IMR-90 (cell line): ENCODE measurements around the gene GPR107. TPM values are rescaled to one million over a fixed set of nuclear protein-coding genes. Genes with fewer than 3 reads are reported as not detected.

ENCODE experiments used
- ATAC-seq: fragments of 200-7000 bp; cut with Tn5 transposase; 2 replicates; pipeline ENCODE4 v1.9.1; 2020; ENCODE audit warnings: low read depth, mild to moderate bottlenecking, moderate library complexity
- BruUV-seq: library from RNA; stranded (reverse); fragments of 400-500 nt; replicated peaks from 2 replicates; lab custom pipeline; 2021; lab: Mats Ljungman, UMichigan
- CTCF ChIA-PET: fragments of 300-600 bp; formaldehyde crosslinking; extraction: SDS; loops from one replicate; lab custom pipeline; 2021; ENCODE audit warnings: antibody characterized with exemption; lab: Yijun Ruan, JAX
- POLR2A ChIA-PET: fragments of 300-600 bp; sonication (Branson Sonifier 250); formaldehyde crosslinking; loops from one replicate; lab custom pipeline; 2022; ENCODE audit warnings: antibody characterized with exemption; ENCODE audit not compliant: unreplicated experiment; lab: Charles Lee
- DNase-seq: peaks from one replicate; pipeline ENCODE4 v3.0.0; 2013
- H2AFZ ChIP-seq: replicated peaks from 2 replicates; pipeline ENCODE3; 2013; ENCODE audit warnings: low read length, mild to moderate bottlenecking; ENCODE audit not compliant: poor library complexity
- H2AK5ac ChIP-seq: 2 replicates; pipeline ENCODE4 v1.6.1; 2013; ENCODE audit warnings: low read depth, low read length, inconsistent platforms
- H2AK9ac ChIP-seq: replicated peaks from 2 replicates; pipeline ENCODE3; 2013; ENCODE audit warnings: mild to moderate bottlenecking, low read depth, low read length, moderate library complexity; ENCODE audit not compliant: poor library complexity
- H2BK120ac ChIP-seq: 2 replicates; pipeline ENCODE4 v1.6.1; 2013; ENCODE audit warnings: low read depth, low read length, inconsistent platforms
- H2BK15ac ChIP-seq: 3 replicates; pipeline ENCODE4 v1.6.1; 2013; ENCODE audit warnings: low read depth, low read length, inconsistent platforms
- H2BK20ac ChIP-seq: 2 replicates; pipeline ENCODE4 v1.6.1; 2013; ENCODE audit warnings: low read depth, mild to moderate bottlenecking, inconsistent platforms, low read length, moderate library complexity
- H2BK5ac ChIP-seq: 2 replicates; pipeline ENCODE4 v1.6.1; 2013; ENCODE audit warnings: mild to moderate bottlenecking, low read depth, low read length, inconsistent platforms; ENCODE audit not compliant: poor library complexity, severe bottlenecking
- H3K14ac ChIP-seq: replicated peaks from 2 replicates; pipeline ENCODE4 v1.6.1; 2013; ENCODE audit warnings: low read depth, low read length, inconsistent platforms
- H3K18ac ChIP-seq: 2 replicates; pipeline ENCODE4 v1.6.1; 2013; ENCODE audit warnings: low read depth, low read length, control low read depth
- H3K23ac ChIP-seq: 2 replicates; pipeline ENCODE4 v1.6.1; 2013; ENCODE audit warnings: low read depth, low read length, inconsistent platforms
- H3K27ac ChIP-seq: 2 replicates; pipeline ENCODE4 v1.5.1; 2013; ENCODE audit warnings: mild to moderate bottlenecking, control low read depth, low read length; ENCODE audit not compliant: insufficient read depth
- H3K27me3 ChIP-seq: 2 replicates; pipeline ENCODE4 v1.6.1; 2013; ENCODE audit warnings: low read length; ENCODE audit not compliant: control insufficient read depth, insufficient read depth
- H3K36me3 ChIP-seq: 2 replicates; pipeline ENCODE4 v1.6.1; 2013; ENCODE audit warnings: low read length, mixed read lengths; ENCODE audit not compliant: control insufficient read depth, insufficient read depth
- H3K4ac ChIP-seq: 2 replicates; pipeline ENCODE4 v1.6.1; 2013; ENCODE audit warnings: low read depth, low read length, inconsistent platforms
- H3K4me1 ChIP-seq: 2 replicates; pipeline ENCODE4 v1.6.1; 2013; ENCODE audit warnings: low read length, mixed read lengths; ENCODE audit not compliant: control insufficient read depth, insufficient read depth
- H3K4me2 ChIP-seq: 2 replicates; pipeline ENCODE4 v1.6.1; 2013; ENCODE audit warnings: low read depth, mild to moderate bottlenecking, control low read depth, low read length, moderate library complexity
- H3K4me3 ChIP-seq: 2 replicates; pipeline ENCODE4 v1.5.1; 2013; ENCODE audit warnings: low read depth, mild to moderate bottlenecking, control low read depth, low read length, moderate library complexity; ENCODE audit not compliant: insufficient read depth
- H3K56ac ChIP-seq: 2 replicates; pipeline ENCODE4 v1.6.1; 2013; ENCODE audit warnings: low read length, inconsistent platforms; ENCODE audit not compliant: insufficient read depth; ENCODE audit errors: extremely low read depth
- H3K79me1 ChIP-seq, 2 experiments: 2 replicates each; pipeline ENCODE4 v1.6.1; 2013; ENCODE audit warnings: low read length in 2 of 2, inconsistent platforms in 1 of 2, low read depth in 1 of 2
- H3K9ac ChIP-seq: 2 replicates; pipeline ENCODE4 v1.6.1; 2013; ENCODE audit warnings: low read depth, low read length, control low read depth
- H3K9me1 ChIP-seq: 2 replicates; pipeline ENCODE4 v1.6.1; 2013; ENCODE audit warnings: low read length, inconsistent platforms; ENCODE audit not compliant: insufficient read depth
- H3K9me3 ChIP-seq: 2 replicates; pipeline ENCODE4 v1.6.1; 2013; ENCODE audit warnings: low read length; ENCODE audit not compliant: control insufficient read depth, insufficient read depth
- H4K20me1 ChIP-seq: 2 replicates; pipeline ENCODE4 v1.6.1; 2013; ENCODE audit warnings: low read length, inconsistent platforms; ENCODE audit not compliant: insufficient read depth
- H4K5ac ChIP-seq: 2 replicates; pipeline ENCODE4 v1.6.1; 2013; ENCODE audit warnings: mild to moderate bottlenecking, low read depth, low read length, control low read depth
- H4K8ac ChIP-seq, 2 experiments: 2 replicates each; pipeline ENCODE4 v1.6.1; 2013; ENCODE audit warnings: low read depth in 2 of 2, low read length in 2 of 2, control low read depth in 1 of 2, inconsistent platforms in 1 of 2
- H4K91ac ChIP-seq: 2 replicates; pipeline ENCODE4 v1.6.1; 2013; ENCODE audit warnings: low read depth, low read length, inconsistent platforms; ENCODE audit not compliant: insufficient read depth
- BHLHE40 ChIP-seq: fragments of 150-350 bp; IDR thresholded peaks from 2 replicates; pipeline ENCODE4 v1.6.1; 2016; ENCODE audit warnings: mild to moderate bottlenecking, low read depth, low read length
- CEBPB ChIP-seq: IDR thresholded peaks from 2 replicates; pipeline ENCODE4 v1.6.1; 2012; ENCODE audit warnings: low read depth, low read length, improper control_type of control experiment
- CHD1 ChIP-seq: IDR thresholded peaks from 2 replicates; pipeline ENCODE4 v1.6.1; 2012; ENCODE audit warnings: low read depth, low read length, improper control_type of control experiment
- FOS ChIP-seq: fragments of 150-350 bp; IDR thresholded peaks from 2 replicates; pipeline ENCODE4 v1.6.1; 2016; ENCODE audit warnings: low read depth, low read length
- MAFK ChIP-seq: IDR thresholded peaks from 2 replicates; pipeline ENCODE4 v1.6.1; 2012; ENCODE audit warnings: low read depth, low read length, improper control_type of control experiment
- MAZ ChIP-seq: IDR thresholded peaks from 2 replicates; pipeline ENCODE4 v1.6.1; 2012; ENCODE audit warnings: low read depth, mild to moderate bottlenecking, low read length, improper control_type of control experiment, moderate library complexity, borderline replicate concordance
- MXI1 ChIP-seq: IDR thresholded peaks from 2 replicates; pipeline ENCODE4 v1.6.1; 2012; ENCODE audit warnings: low read depth, mild to moderate bottlenecking, low read length, moderate library complexity, borderline replicate concordance
- NFE2L2 ChIP-seq: fragments of 150-350 bp; IDR thresholded peaks from 2 replicates; pipeline ENCODE4 v1.6.1; 2016; ENCODE audit warnings: low read depth, mild to moderate bottlenecking, low read length
- POLR2A ChIP-seq: IDR thresholded peaks from 2 replicates; pipeline ENCODE4 v1.6.1; 2012; ENCODE audit warnings: mild to moderate bottlenecking, low read depth, low read length
- RAD21 ChIP-seq: IDR thresholded peaks from 2 replicates; pipeline ENCODE4 v1.6.1; 2012; ENCODE audit warnings: low read length, improper control_type of control experiment
- RCOR1 ChIP-seq: IDR thresholded peaks from 2 replicates; pipeline ENCODE4 v1.6.1; 2012; ENCODE audit warnings: mild to moderate bottlenecking, low read length, improper control_type of control experiment; ENCODE audit not compliant: insufficient replicate concordance
- RFX5 ChIP-seq: IDR thresholded peaks from 2 replicates; pipeline ENCODE4 v1.8.0; 2012; ENCODE audit warnings: low read depth, mild to moderate bottlenecking, low read length, moderate library complexity
- SMC3 ChIP-seq: fragments of 150-350 bp; IDR thresholded peaks from 2 replicates; pipeline ENCODE4 v1.6.1; 2016; ENCODE audit warnings: low read depth, mild to moderate bottlenecking, antibody characterized with exemption, low read length, moderate library complexity
- WGBS, 2 experiments: methylation state at CpG; one replicate each; pipeline versions ENCODE4 v1.1.5 to v1.1.7; 2013; ENCODE audit warnings: missing lambda C conversion rate in 2 of 2; ENCODE audit not compliant: insufficient read length in 1 of 2; ENCODE audit errors: extremely low coverage in 2 of 2; 5-methylcytosine and 5-hydroxymethylcytosine counted together
- dilution Hi-C: fragments of 300-500 bp; cut with HindIII; formaldehyde crosslinking; loops from one replicate; pipeline ENCODE4 v1.14.3; 2018; ENCODE audit warnings: low sequenced_read_pairs; ENCODE audit not compliant: unreplicated experiment
- in situ Hi-C: fragments of 300-500 bp; cut with MboI; formaldehyde crosslinking; loops from 3 replicates; pipeline ENCODE4 v1.14.3; 2019; ENCODE audit warnings: low sequenced_read_pairs, inconsistent platforms, mixed read lengths
- intact Hi-C: fragments of 100-400 bp; cut with micrococcal nuclease; formaldehyde crosslinking; loops from 2 replicates; pipeline ENCODE4 v1.10.0; 2022
- polyA plus RNA-seq, 3 experiments: library from polyadenylated mRNA; depleted of rRNA; stranded (reverse); fragments of >200 nt; gene quantifications; 2 replicates each; pipeline ENCODE4 v1.2.3, GENCODE V29; 2012; ENCODE audit warnings: low replicate concordance in 1 of 3
- total RNA-seq: library from RNA; depleted of rRNA; stranded (reverse); fragments of >200 nt; gene quantifications from 2 replicates; pipeline ENCODE4 v1.2.3, GENCODE V29; 2012
- TF ChIP-seq, protein P1 (sequence below): fragments of 150-350 bp; IDR thresholded peaks from 2 replicates; pipeline ENCODE4 v1.6.1; 2016; ENCODE audit warnings: low read depth, mild to moderate bottlenecking, low read length, moderate library complexity, borderline replicate concordance
- TF ChIP-seq, protein P2 (sequence below): fragments of 150-350 bp; IDR thresholded peaks from 2 replicates; pipeline ENCODE4 v1.6.1; 2017; ENCODE audit warnings: mild to moderate bottlenecking, antibody characterized with exemption, low read length, low read depth
- TF ChIP-seq, protein P3 (sequence below): conservative IDR thresholded peaks from 2 replicates; pipeline ENCODE4 v1.5.1; 2012; ENCODE audit warnings: mild to moderate bottlenecking, low read depth, low read length, improper control_type of control experiment

The GPR107 gene
- total and polyA plus RNA-seq, 2 of the 4 experiments (the other 2 are of a cell fraction), result 16.7 to 21.6 TPM

DNA sequence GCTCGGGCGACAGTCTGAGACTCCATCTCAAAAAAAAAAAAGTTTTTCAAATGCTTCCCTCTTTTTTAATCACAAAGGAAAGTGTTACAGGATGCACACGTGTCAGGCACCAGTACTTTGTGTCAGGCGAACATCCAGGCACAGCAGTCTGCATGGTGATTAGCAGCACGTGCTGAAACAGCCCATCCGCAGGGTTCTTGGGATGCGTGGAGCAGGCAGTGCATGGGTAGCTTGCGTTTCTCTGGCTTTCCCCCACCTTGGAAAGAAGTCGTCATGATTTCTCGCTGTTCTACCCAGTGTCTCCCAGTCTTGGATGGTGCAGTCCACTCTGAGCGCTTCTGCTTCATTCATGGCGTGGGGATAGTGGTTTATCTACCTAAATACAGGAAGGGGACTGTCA is 35.4 kb downstream of the GPR107 start:
- no peaks in the 10 kb centered on the region for H3K4me1 ChIP-seq
- peaks cover 7% of the 10 kb centered on the region; the same call in 1 of the 2 replicates for H3K9me1 ChIP-seq
- POLR2A ChIA-PET, result no interaction called here
- H3K4ac ChIP-seq, result no peak overlapping the region
- H3K9ac ChIP-seq, result no peak overlapping the region
- intact Hi-C loops (no loop called here), dilution Hi-C loops (no loop called here), in situ Hi-C loops (no loop called here)
- H2AFZ ChIP-seq, result no peak overlapping the region
- H2BK5ac ChIP-seq, result no peak overlapping the region
- CTCF ChIA-PET, result interaction anchor here (0.5 kb wide), 1 partner anchor 30 kb away, joined by 3 read pairs; no protein-coding TSS in a partner anchor
- no peak overlapping the region for H3K27ac ChIP-seq
- no TSS peak for BruUV-seq
- H3K4me3 ChIP-seq, result no peak overlapping the region
- H3K27me3 ChIP-seq, result no peaks in the 10 kb centered on the region
- no peak overlapping the region for H2AK5ac ChIP-seq
- H3K79me1 ChIP-seq, result peaks cover 0 to 21% of the 10 kb centered on the region in 2 experiments; a peak in 2 of 4 replicates
- TF ChIP-seq NFE2L2 (no peak), MAZ (no peak), RFX5 (no peak), POLR2A (no peak), CHD1 (no peak), CEBPB (no peak), MAFK (no peak), MXI1 (no peak), SMC3 (no peak), RCOR1 (no peak), FOS (no peak), RAD21 (no peak), BHLHE40 (no peak)
- TF ChIP-seq, protein P1, sequence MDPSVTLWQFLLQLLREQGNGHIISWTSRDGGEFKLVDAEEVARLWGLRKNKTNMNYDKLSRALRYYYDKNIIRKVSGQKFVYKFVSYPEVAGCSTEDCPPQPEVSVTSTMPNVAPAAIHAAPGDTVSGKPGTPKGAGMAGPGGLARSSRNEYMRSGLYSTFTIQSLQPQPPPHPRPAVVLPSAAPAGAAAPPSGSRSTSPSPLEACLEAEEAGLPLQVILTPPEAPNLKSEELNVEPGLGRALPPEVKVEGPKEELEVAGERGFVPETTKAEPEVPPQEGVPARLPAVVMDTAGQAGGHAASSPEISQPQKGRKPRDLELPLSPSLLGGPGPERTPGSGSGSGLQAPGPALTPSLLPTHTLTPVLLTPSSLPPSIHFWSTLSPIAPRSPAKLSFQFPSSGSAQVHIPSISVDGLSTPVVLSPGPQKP, result no peak
- TF ChIP-seq, protein P2, sequence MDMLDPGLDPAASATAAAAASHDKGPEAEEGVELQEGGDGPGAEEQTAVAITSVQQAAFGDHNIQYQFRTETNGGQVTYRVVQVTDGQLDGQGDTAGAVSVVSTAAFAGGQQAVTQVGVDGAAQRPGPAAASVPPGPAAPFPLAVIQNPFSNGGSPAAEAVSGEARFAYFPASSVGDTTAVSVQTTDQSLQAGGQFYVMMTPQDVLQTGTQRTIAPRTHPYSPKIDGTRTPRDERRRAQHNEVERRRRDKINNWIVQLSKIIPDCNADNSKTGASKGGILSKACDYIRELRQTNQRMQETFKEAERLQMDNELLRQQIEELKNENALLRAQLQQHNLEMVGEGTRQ, result no peak
- TF ChIP-seq, protein P3, sequence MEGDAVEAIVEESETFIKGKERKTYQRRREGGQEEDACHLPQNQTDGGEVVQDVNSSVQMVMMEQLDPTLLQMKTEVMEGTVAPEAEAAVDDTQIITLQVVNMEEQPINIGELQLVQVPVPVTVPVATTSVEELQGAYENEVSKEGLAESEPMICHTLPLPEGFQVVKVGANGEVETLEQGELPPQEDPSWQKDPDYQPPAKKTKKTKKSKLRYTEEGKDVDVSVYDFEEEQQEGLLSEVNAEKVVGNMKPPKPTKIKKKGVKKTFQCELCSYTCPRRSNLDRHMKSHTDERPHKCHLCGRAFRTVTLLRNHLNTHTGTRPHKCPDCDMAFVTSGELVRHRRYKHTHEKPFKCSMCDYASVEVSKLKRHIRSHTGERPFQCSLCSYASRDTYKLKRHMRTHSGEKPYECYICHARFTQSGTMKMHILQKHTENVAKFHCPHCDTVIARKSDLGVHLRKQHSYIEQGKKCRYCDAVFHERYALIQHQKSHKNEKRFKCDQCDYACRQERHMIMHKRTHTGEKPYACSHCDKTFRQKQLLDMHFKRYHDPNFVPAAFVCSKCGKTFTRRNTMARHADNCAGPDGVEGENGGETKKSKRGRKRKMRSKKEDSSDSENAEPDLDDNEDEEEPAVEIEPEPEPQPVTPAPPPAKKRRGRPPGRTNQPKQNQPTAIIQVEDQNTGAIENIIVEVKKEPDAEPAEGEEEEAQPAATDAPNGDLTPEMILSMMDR, result no peak
- WGBS, 2 experiments, result 100% methylated on average over 7 of the region's 12 CpGs; no CpG with 5 or more reads in 1 of the 2 experiments
- H2BK120ac ChIP-seq, result no peak overlapping the region
- ATAC-seq (no peak), DNase-seq (no peak)
- H4K5ac ChIP-seq, result no peak overlapping the region
- no peak overlapping the region for H2BK15ac ChIP-seq
- H3K56ac ChIP-seq, result no peak overlapping the region
- H3K4me2 ChIP-seq, result no peak overlapping the region
- H4K91ac ChIP-seq, result no peak overlapping the region
- no peaks in the 10 kb centered on the region for H3K9me3 ChIP-seq
- H3K18ac ChIP-seq, result no peak overlapping the region
- no peak overlapping the region for H4K8ac ChIP-seq
- H3K36me3 ChIP-seq, result peaks cover 49% of the 10 kb centered on the region
- H3K14ac ChIP-seq, result no peak overlapping the region
- H4K20me1 ChIP-seq, result no peaks in the 10 kb centered on the region
- no peak overlapping the region for H2BK20ac ChIP-seq
- H3K23ac ChIP-seq, result no peak overlapping the region
- H2AK9ac ChIP-seq, result no peak overlapping the region
